Testis (tissue), 2 donors: Measurements from ENCODE around the gene DENND1A.

Source experiments
- CTCF ChIP-seq, 3 experiments: fragments of 450-650 bp in 2 of 3; fragments of 200-600 bp in 1 of 3; sonication (generic) in 1 of 3; IDR thresholded peaks; one replicate each; pipeline ENCODE4 v1.5.1; 2016 to 2019; ENCODE audit warnings: antibody characterized with exemption in 3 of 3, mild to moderate bottlenecking in 2 of 3, moderate library complexity in 1 of 3
- POLR2A ChIP-seq: fragments of 450-650 bp; IDR thresholded peaks from one replicate; pipeline ENCODE4 v1.6.1; 2017; ENCODE audit warnings: antibody characterized with exemption, mild to moderate bottlenecking, moderate library complexity

GRCh38 chr9:123925819-123926218, 4.1 kb downstream of the DENND1A start:
- TF ChIP-seq CTCF (IDR thresholded peaks at IDR 0.05) (no peak), POLR2A (no peak)
